DND-41 (cell line): ENCODE results near the gene DYRK1A.

ENCODE experiments used
- EZH2 ChIP-seq: IDR thresholded peaks from 3 replicates; pipeline ENCODE4 v1.6.1; 2012; ENCODE audit warnings: borderline replicate concordance, low read depth, mild to moderate bottlenecking, moderate library complexity, low read length, inconsistent platforms; ENCODE audit not compliant: severe bottlenecking
- TF ChIP-seq, protein P1 (sequence below): IDR thresholded peaks from 2 replicates; pipeline ENCODE4 v1.5.1; 2012; ENCODE audit warnings: borderline replicate concordance, low read length, moderate library complexity, mild to moderate bottlenecking; ENCODE audit not compliant: poor library complexity, severe bottlenecking; ENCODE audit errors: extremely low read depth

GRCh38 chr21:37463083-37463801 lies 96.7 kb downstream of the DYRK1A start:
- TF ChIP-seq EZH2 = no peak
- TF ChIP-seq, protein P1, sequence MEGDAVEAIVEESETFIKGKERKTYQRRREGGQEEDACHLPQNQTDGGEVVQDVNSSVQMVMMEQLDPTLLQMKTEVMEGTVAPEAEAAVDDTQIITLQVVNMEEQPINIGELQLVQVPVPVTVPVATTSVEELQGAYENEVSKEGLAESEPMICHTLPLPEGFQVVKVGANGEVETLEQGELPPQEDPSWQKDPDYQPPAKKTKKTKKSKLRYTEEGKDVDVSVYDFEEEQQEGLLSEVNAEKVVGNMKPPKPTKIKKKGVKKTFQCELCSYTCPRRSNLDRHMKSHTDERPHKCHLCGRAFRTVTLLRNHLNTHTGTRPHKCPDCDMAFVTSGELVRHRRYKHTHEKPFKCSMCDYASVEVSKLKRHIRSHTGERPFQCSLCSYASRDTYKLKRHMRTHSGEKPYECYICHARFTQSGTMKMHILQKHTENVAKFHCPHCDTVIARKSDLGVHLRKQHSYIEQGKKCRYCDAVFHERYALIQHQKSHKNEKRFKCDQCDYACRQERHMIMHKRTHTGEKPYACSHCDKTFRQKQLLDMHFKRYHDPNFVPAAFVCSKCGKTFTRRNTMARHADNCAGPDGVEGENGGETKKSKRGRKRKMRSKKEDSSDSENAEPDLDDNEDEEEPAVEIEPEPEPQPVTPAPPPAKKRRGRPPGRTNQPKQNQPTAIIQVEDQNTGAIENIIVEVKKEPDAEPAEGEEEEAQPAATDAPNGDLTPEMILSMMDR = peak; percentile 76
